GM23338 (cell line): ENCODE results near the gene RGS17.

ENCODE experiments used
- CREB1 ChIP-seq: fragments of 250-450 bp; sonication (Bioruptor Pico); IDR thresholded peaks from 2 replicates; pipeline ENCODE4 v1.5.0; 2020; ENCODE audit warnings: low read depth, mild to moderate bottlenecking, moderate library complexity
- CTCF ChIP-seq, 2 experiments: fragments of 200-600 bp in 1 of 2; sonication (generic) in 1 of 2; conservative IDR thresholded peaks; 2 replicates each; pipeline versions ENCODE4 v1.5.1 to v1.6.1; 2016 to 2017; ENCODE audit warnings: antibody characterized with exemption in 2 of 2, low read depth in 2 of 2, mild to moderate bottlenecking in 2 of 2, moderate library complexity in 1 of 2
- EZH2 ChIP-seq: fragments of 200-600 bp; sonication (generic); IDR thresholded peaks from one replicate; pipeline ENCODE4 v1.8.0; 2017; ENCODE audit warnings: antibody characterized with exemption, mild to moderate bottlenecking, low read depth; ENCODE audit not compliant: unreplicated experiment
- EZH2phosphoT487 ChIP-seq: fragments of 200-600 bp; sonication (generic); IDR thresholded peaks from one replicate; pipeline ENCODE4 v1.8.1; 2018; ENCODE audit warnings: antibody characterized with exemption; ENCODE audit not compliant: unreplicated experiment
- JUNB ChIP-seq: IDR thresholded peaks from one replicate; pipeline ENCODE4 v1.6.1; 2016; ENCODE audit warnings: antibody characterized with exemption; ENCODE audit not compliant: unreplicated experiment
- POLR2AphosphoS5 ChIP-seq: IDR thresholded peaks from 2 replicates; pipeline ENCODE4 v1.6.1; 2016; ENCODE audit warnings: antibody characterized with exemption, low read depth
- ZNF114 ChIP-seq: fragments of 250-450 bp; sonication (Bioruptor Pico); IDR thresholded peaks from 2 replicates; pipeline ENCODE4 v1.5.0; 2020; ENCODE audit warnings: mild to moderate bottlenecking, moderate library complexity
- TF ChIP-seq, protein P1 (sequence below): fragments of 250-450 bp; sonication (Bioruptor Pico); IDR thresholded peaks from 2 replicates; pipeline ENCODE4 v1.5.0; 2020; ENCODE audit warnings: mild to moderate bottlenecking, moderate library complexity
- TF ChIP-seq, protein P2 (sequence below): IDR thresholded peaks from one replicate; pipeline ENCODE4 v1.6.1; 2018; ENCODE audit warnings: antibody characterized with exemption; ENCODE audit not compliant: unreplicated experiment

- TF ChIP-seq, protein P1, sequence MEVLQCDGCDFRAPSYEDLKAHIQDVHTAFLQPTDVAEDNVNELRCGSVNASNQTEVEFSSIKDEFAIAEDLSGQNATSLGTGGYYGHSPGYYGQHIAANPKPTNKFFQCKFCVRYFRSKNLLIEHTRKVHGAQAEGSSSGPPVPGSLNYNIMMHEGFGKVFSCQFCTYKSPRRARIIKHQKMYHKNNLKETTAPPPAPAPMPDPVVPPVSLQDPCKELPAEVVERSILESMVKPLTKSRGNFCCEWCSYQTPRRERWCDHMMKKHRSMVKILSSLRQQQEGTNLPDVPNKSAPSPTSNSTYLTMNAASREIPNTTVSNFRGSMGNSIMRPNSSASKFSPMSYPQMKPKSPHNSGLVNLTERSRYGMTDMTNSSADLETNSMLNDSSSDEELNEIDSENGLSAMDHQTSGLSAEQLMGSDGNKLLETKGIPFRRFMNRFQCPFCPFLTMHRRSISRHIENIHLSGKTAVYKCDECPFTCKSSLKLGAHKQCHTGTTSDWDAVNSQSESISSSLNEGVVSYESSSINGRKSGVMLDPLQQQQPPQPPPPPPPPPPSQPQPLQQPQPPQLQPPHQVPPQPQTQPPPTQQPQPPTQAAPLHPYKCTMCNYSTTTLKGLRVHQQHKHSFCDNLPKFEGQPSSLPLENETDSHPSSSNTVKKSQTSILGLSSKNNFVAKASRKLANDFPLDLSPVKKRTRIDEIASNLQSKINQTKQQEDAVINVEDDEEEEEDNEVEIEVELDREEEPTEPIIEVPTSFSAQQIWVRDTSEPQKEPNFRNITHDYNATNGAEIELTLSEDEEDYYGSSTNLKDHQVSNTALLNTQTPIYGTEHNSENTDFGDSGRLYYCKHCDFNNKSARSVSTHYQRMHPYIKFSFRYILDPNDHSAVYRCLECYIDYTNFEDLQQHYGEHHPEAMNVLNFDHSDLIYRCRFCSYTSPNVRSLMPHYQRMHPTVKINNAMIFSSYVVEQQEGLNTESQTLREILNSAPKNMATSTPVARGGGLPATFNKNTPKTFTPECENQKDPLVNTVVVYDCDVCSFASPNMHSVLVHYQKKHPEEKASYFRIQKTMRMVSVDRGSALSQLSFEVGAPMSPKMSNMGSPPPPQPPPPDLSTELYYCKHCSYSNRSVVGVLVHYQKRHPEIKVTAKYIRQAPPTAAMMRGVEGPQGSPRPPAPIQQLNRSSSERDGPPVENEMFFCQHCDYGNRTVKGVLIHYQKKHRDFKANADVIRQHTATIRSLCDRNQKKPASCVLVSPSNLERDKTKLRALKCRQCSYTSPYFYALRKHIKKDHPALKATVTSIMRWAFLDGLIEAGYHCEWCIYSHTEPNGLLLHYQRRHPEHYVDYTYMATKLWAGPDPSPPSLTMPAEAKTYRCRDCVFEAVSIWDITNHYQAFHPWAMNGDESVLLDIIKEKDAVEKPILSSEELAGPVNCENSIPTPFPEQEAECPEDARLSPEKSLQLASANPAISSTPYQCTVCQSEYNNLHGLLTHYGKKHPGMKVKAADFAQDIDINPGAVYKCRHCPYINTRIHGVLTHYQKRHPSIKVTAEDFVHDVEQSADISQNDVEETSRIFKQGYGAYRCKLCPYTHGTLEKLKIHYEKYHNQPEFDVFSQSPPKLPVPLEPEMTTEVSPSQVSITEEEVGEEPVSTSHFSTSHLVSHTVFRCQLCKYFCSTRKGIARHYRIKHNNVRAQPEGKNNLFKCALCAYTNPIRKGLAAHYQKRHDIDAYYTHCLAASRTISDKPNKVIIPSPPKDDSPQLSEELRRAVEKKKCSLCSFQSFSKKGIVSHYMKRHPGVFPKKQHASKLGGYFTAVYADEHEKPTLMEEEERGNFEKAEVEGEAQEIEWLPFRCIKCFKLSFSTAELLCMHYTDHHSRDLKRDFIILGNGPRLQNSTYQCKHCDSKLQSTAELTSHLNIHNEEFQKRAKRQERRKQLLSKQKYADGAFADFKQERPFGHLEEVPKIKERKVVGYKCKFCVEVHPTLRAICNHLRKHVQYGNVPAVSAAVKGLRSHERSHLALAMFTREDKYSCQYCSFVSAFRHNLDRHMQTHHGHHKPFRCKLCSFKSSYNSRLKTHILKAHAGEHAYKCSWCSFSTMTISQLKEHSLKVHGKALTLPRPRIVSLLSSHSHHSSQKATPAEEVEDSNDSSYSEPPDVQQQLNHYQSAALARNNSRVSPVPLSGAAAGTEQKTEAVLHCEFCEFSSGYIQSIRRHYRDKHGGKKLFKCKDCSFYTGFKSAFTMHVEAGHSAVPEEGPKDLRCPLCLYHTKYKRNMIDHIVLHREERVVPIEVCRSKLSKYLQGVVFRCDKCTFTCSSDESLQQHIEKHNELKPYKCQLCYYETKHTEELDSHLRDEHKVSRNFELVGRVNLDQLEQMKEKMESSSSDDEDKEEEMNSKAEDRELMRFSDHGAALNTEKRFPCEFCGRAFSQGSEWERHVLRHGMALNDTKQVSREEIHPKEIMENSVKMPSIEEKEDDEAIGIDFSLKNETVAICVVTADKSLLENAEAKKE: no peak
- no peak for TF ChIP-seq EZH2
- no peak for TF ChIP-seq CTCF (conservative IDR thresholded peaks at IDR 0.05; ENCODE audit: low read depth in 2 of 2)
- no peak for TF ChIP-seq POLR2AphosphoS5
- TF ChIP-seq, protein P2, sequence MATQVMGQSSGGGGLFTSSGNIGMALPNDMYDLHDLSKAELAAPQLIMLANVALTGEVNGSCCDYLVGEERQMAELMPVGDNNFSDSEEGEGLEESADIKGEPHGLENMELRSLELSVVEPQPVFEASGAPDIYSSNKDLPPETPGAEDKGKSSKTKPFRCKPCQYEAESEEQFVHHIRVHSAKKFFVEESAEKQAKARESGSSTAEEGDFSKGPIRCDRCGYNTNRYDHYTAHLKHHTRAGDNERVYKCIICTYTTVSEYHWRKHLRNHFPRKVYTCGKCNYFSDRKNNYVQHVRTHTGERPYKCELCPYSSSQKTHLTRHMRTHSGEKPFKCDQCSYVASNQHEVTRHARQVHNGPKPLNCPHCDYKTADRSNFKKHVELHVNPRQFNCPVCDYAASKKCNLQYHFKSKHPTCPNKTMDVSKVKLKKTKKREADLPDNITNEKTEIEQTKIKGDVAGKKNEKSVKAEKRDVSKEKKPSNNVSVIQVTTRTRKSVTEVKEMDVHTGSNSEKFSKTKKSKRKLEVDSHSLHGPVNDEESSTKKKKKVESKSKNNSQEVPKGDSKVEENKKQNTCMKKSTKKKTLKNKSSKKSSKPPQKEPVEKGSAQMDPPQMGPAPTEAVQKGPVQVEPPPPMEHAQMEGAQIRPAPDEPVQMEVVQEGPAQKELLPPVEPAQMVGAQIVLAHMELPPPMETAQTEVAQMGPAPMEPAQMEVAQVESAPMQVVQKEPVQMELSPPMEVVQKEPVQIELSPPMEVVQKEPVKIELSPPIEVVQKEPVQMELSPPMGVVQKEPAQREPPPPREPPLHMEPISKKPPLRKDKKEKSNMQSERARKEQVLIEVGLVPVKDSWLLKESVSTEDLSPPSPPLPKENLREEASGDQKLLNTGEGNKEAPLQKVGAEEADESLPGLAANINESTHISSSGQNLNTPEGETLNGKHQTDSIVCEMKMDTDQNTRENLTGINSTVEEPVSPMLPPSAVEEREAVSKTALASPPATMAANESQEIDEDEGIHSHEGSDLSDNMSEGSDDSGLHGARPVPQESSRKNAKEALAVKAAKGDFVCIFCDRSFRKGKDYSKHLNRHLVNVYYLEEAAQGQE: no peak
- TF ChIP-seq CREB1: no peak
- no peak for TF ChIP-seq EZH2phosphoT487
- no peak for TF ChIP-seq JUNB
- no peak for TF ChIP-seq ZNF114 (CRISPR knock-in tag)
These were observed 92.6 kb downstream of the RGS17 start for GRCh38 chr6:153038378-153039057.
